GM10847 (cell line): Measurements from ENCODE around the gene SLC35B1.

Source experiments
- POLR2A ChIP-seq: IDR thresholded peaks from 2 replicates; pipeline ENCODE4 v1.6.1; 2011; ENCODE audit not compliant: insufficient read length; ENCODE audit errors: extremely low read depth

The SLC35B1 gene

DNA sequence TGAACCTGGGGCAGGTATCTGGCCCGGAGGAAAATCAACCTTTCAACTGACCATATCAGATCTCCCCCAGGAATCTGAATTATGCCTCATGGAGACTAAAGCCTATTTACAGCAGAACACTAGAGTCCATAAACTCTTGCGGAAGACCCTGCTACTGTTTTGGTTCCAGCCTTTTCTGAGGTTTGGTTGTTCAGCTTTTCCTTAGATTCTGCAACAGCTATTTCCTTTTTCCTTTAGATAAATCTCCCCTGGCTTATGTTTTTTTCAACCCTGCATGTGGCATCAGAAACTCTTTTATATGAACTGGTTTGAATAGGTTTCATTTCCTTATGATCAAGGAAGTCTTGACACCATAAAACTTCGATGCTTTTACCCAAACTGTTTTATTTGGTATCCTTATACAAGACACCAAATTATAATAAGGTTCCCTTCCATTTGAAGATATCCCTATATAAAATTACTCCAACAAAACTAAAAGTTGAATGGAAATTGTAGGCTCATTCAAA, 43.0 kb downstream of the SLC35B1 start:
- TF ChIP-seq POLR2A: no peak

DNA sequence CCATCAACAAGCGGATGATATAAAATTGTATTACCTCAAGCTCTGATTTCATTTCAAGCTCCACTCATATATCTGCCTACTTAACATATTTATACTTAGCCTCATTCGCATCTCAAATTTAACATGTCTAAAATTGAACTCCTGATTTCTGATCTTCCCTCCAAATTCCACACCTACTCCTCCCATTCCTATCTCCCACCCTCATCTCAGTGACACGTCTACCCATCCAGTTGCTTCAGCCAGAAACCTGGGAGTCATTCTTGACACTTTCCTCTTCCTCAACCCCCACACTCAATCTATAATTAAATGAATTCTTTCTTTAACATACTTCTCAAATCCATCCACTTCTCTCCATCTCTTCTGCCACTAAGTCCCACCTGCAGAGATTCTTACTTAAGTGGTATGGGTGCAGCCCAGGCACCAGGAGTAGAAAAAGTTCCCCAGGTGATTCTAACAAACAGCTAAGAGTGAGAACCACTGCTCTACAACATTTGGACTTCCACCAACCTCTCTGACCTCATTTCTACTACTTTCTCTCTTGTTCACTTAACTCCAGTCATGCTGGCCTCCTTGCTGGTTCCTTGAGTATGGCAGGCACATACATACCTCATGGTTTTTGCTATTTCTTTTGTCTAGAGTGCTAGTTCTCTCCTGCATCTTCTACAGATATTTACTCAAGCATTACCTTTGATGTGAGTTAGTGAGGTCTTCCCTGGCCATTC, 47.9 kb downstream of the SLC35B1 start:
- TF ChIP-seq POLR2A: no peak

DNA sequence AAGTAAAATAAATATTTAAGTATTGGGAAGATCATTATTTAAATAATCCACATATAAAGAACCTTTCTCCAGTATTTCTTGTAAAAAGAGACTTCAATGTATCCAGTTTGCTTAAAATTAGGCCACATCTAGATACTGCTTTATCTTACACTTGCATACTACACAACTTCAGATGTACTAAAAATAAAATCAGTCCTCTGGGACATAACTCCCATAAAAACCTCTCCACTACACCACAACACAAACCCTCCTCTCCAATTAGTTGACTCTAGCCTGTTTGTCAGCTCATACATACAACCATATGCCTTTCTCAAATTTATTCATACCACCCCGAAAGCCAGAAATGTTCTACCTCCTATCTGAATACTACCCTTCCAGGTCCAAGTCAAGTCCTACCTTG, 51.5 kb downstream of the SLC35B1 start:
- no peak for TF ChIP-seq POLR2A
